Neural crest cell (in vitro differentiated cells): ENCODE results near the gene CNTNAP2. TPM values are rescaled to one million over a fixed set of nuclear protein-coding genes. Genes with fewer than 3 reads are reported as not detected.
"Not testable (repeated sequence)": the region's sequence is repeated elsewhere in the genome, so short reads cannot be mapped to it uniquely, and the experiment has no call there.

Experiments used
- DNase-seq: peaks from one replicate; pipeline ENCODE4 v3.0.0; 2021; ENCODE audit warnings: low read depth, mixed read lengths, low spot score
- H3K27ac Mint-ChIP-seq: one replicate; pipeline ENCODE4 v1.8.0; 2021; ENCODE audit warnings: mild to moderate bottlenecking, mixed read lengths; ENCODE audit not compliant: unreplicated experiment
- H3K27me3 Mint-ChIP-seq: 2 replicates; pipeline ENCODE4 v1.8.0; 2021; ENCODE audit warnings: low read depth, mild to moderate bottlenecking, mixed read lengths
- H3K36me3 Mint-ChIP-seq: 2 replicates; pipeline ENCODE4 v1.8.0; 2021; ENCODE audit warnings: low read depth, mild to moderate bottlenecking, mixed read lengths
- H3K4me1 Mint-ChIP-seq: 2 replicates; pipeline ENCODE4 v1.8.0; 2021; ENCODE audit warnings: mixed read lengths
- H3K4me3 Mint-ChIP-seq: one replicate; pipeline ENCODE4 v1.8.0; 2021; ENCODE audit warnings: mild to moderate bottlenecking, mixed read lengths
- H3K9me3 Mint-ChIP-seq: 2 replicates; pipeline ENCODE4 v1.8.0; 2021; ENCODE audit warnings: mixed read lengths
- total RNA-seq: library from RNA; stranded (reverse); gene quantifications from 2 replicates; pipeline ENCODE4 v1.2.1, GENCODE V29; 2021
- TF ChIP-seq, protein P1 (sequence below): fragments of 200-600 bp; sonication (generic); conservative IDR thresholded peaks from 2 replicates; pipeline ENCODE4 v1.5.0; 2021; ENCODE audit warnings: antibody characterized with exemption, mild to moderate bottlenecking

Gene CNTNAP2
- total RNA-seq, 1 donor from 2014 or later: 12.9 TPM

DNA sequence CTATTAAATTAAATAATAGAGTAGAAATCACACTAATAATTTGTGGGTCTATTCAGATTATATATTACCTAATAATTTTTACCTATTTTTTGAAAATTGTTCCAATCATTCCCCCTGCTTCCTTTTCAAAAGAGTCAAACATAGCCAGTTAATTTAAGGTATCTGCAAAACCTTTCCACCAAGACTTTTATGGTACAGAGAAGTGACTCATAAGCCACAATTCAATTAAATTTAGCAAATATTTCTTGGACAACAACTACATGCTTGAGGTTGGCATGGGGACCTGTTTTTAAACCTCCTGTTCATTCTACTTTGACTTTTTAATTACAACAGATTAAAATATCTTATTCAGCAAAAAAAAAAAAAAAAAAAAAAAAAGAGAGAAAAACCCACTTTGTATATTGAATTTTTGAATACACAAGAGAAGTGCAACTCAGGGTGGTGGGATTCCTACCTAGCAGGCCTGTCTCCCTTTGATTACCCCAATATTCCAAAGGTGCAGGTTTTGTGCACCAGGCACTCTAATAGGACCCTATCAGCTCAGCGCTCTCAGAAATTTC is 2172.1 kb downstream of the CNTNAP2 start:
- Mint-ChIP-seq H3K4me1 (no peaks in the 10 kb centered on the region), H3K9me3 (no peaks in the 10 kb centered on the region), H3K27ac (no peak overlapping the region), H3K27me3 (peaks cover 3% of the 10 kb centered on the region), H3K4me3 (no peak overlapping the region), H3K36me3 (no peaks in the 10 kb centered on the region)
- TF ChIP-seq, protein P1, sequence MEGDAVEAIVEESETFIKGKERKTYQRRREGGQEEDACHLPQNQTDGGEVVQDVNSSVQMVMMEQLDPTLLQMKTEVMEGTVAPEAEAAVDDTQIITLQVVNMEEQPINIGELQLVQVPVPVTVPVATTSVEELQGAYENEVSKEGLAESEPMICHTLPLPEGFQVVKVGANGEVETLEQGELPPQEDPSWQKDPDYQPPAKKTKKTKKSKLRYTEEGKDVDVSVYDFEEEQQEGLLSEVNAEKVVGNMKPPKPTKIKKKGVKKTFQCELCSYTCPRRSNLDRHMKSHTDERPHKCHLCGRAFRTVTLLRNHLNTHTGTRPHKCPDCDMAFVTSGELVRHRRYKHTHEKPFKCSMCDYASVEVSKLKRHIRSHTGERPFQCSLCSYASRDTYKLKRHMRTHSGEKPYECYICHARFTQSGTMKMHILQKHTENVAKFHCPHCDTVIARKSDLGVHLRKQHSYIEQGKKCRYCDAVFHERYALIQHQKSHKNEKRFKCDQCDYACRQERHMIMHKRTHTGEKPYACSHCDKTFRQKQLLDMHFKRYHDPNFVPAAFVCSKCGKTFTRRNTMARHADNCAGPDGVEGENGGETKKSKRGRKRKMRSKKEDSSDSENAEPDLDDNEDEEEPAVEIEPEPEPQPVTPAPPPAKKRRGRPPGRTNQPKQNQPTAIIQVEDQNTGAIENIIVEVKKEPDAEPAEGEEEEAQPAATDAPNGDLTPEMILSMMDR: no peak
- no peak for DNase-seq

DNA sequence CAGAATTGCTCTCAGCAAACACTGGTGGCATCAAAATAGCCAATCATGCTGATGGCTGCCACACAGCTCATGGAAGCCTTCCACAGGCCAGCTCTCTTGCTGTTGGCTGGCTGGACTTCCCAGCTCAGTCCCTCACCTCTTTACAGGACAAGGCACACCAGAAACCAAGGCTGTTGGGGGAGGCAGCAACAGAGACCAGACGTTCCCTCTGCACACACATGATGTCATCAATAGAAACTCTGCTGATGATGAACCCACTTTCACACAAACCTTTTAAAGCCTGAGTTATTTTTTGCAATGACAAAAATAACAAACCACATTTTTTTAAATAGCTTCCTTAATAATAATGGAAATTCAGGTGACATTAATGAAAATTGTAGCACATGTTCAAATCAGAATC is 2173.0 kb downstream of the CNTNAP2 start:
- TF ChIP-seq, protein P1: no peak
- Mint-ChIP-seq H3K9me3 (no peaks in the 10 kb centered on the region), H3K27me3 (peaks cover 3% of the 10 kb centered on the region), H3K4me3 (no peak overlapping the region), H3K36me3 (no peaks in the 10 kb centered on the region), H3K4me1 (no peaks in the 10 kb centered on the region), H3K27ac (no peak overlapping the region)
- DNase-seq: no peak

DNA sequence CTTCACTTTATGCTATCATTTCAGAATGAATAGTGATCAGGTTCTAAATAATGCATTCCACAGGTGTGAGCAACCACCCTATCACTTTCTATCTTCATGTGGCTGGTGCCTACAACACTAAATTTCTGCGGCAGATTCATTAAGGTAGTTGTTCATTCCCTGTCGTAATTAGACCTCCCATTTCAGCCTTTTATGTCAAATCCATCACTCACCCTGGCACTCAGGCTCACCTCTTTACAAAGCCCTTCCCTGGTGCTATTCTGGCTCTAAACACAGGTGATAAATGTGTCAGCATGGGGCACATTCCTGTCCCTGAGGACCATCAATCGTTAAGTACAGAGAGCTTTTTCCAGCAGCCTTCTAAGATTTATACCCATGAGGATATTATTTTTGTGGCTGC is 2173.9 kb downstream of the CNTNAP2 start:
- TF ChIP-seq, protein P1: no peak
- Mint-ChIP-seq H3K4me1 (no peaks in the 10 kb centered on the region), H3K9me3 (no peaks in the 10 kb centered on the region), H3K36me3 (no peaks in the 10 kb centered on the region), H3K4me3 (no peak overlapping the region), H3K27me3 (no peaks in the 10 kb centered on the region), H3K27ac (no peak overlapping the region)
- DNase-seq: no peak

DNA sequence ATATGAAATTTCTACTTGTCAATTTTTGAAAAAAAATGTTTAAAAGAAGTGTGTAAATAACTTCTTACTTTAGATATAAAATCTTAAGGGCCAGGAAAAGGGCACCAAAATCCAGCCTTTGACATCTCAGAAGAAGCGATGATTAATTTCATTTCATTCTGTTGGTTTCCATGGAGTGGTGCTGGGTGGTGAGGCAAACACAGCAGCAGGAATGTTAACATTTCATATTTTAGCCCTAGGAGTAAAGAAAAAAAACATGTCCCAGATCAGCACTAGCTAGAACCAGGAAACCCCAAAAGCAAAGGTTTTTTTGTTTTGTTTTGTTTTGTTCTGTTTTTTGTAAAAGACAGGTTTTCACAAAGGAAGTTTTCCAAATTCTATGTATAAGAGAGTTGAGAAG is 2175.2 kb downstream of the CNTNAP2 start:
- H3K4me1 Mint-ChIP-seq: no peaks in the 10 kb centered on the region
- H3K27ac Mint-ChIP-seq: no peak overlapping the region
- TF ChIP-seq, protein P1: no peak
- DNase-seq: no peak
- no peak overlapping the region for H3K4me3 Mint-ChIP-seq
- H3K36me3 Mint-ChIP-seq: peaks cover under 1% of the 10 kb centered on the region
- H3K9me3 Mint-ChIP-seq: peaks cover under 1% of the 10 kb centered on the region
- no peaks in the 10 kb centered on the region for H3K27me3 Mint-ChIP-seq

DNA sequence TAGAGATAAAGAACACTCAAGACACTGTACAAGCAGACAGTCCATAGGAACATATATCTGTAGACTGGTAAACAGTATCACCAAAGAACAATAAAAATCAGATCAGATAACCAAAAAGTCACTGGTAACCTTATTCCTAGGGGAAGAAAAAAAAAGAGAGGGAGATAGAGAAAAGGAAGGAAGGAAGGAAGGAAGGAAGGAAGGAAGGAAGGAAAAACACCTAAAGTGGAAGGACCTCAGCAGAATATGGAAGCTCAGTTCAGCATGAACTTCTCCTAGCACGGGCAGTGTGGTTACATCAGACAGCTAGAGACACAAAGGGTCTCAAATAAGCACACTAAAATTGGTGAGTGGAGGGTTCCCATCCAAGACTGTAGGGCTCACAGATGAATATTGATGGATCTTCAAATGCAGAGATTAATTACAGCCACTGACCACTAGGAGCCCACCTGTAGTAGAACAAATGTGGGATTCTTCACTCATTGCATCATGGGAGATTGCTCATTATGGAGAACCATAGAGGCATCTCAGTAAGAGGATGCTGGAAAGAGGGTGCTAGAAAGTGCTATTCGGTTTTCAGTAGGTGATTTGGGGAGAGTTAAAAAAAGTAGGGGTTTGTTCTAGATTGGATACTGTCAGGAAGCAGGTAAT is 2180.5 kb downstream of the CNTNAP2 start:
- TF ChIP-seq, protein P1: peak; percentile 25
- no peak for DNase-seq
- peaks cover 6% of the 10 kb centered on the region for H3K9me3 Mint-ChIP-seq
- H3K27ac Mint-ChIP-seq: no peak overlapping the region
- H3K4me1 Mint-ChIP-seq: no peaks in the 10 kb centered on the region
- H3K27me3 Mint-ChIP-seq: no peaks in the 10 kb centered on the region
- no peak overlapping the region for H3K4me3 Mint-ChIP-seq
- H3K36me3 Mint-ChIP-seq: peaks cover 3% of the 10 kb centered on the region

DNA sequence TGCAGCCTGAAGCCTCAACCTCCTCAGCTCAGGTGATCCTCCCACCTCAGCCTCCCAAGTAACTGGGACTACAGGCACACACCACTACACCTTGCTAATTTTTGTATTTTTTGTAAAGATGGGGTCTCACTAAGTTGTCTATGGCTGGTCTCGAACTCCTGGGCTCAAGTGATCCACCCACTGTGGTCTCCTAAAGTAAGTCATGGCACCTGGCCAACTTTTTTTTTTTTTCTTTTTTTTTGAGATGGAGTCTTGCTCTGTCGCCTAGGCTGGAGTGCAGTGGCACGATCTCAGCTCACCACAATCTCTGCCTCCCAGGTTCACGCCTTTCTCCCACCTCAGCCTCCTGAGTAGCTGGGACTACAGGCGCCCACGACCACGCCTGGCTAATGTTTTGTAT is 2182.2 kb downstream of the CNTNAP2 start:
- not testable (repeated sequence) for H3K4me1 Mint-ChIP-seq, H3K9me3 Mint-ChIP-seq, DNase-seq, H3K36me3 Mint-ChIP-seq, H3K27me3 Mint-ChIP-seq, H3K27ac Mint-ChIP-seq, H3K4me3 Mint-ChIP-seq
